Tibial artery (tissue), 4 donors: ENCODE results near the gene L3HYPDH.
A peak's percentile ranks its signal among the peaks of the same experiment; 100 is the strongest.

Source experiments
- DNase-seq, 2 donors: peaks; one replicate each; pipeline ENCODE4 v3.0.0-alpha.2; 2019
- H3K27ac ChIP-seq, 2 donors: fragments of 200-600 bp; sonication (generic) in 1 of 2; 1 replicate in 1 of 2; 2 replicates in 1 of 2; pipeline ENCODE4 v1.5.1; 2018 to 2019; ENCODE audit warnings: mild to moderate bottlenecking in 1 of 2
- H3K27me3 ChIP-seq, 2 donors: fragments of 200-600 bp; sonication (generic) in 1 of 2; one replicate each; pipeline versions ENCODE4 v1.5.1 to v1.6.0; 2016 to 2019
- H3K36me3 ChIP-seq, 3 donors: fragments of 200-600 bp; sonication (generic) in 2 of 3; one replicate each; pipeline ENCODE4 v1.5.1; 2016 to 2019; ENCODE audit warnings: mild to moderate bottlenecking in 2 of 3
- H3K4me1 ChIP-seq, 4 donors: fragments of 200-600 bp; sonication (generic) in 2 of 4; 1 replicate in 3 of 4; 2 replicates in 1 of 4; pipeline ENCODE4 v1.5.1; 2016 to 2019
- H3K4me3 ChIP-seq, 2 donors: fragments of 200-600 bp; sonication (generic) in 1 of 2; 1 replicate in 1 of 2; 2 replicates in 1 of 2; pipeline ENCODE4 v1.5.1; 2018 to 2019; ENCODE audit warnings: mild to moderate bottlenecking in 2 of 2
- H3K9me3 ChIP-seq, 3 donors: fragments of 200-600 bp; sonication (generic) in 1 of 3; one replicate each; pipeline ENCODE4 v1.5.1; 2016 to 2019
- intact Hi-C: fragments of 100-400 bp; cut with DNase I; formaldehyde crosslinking; loops from one replicate; pipeline ENCODE4 v1.15.0; 2023; ENCODE audit warnings: low total_unique reads
- TF ChIP-seq, protein P1 (sequence below), 2 experiments: fragments of 200-600 bp in 1 of 2; fragments of 450-650 bp in 1 of 2; IDR thresholded peaks; one replicate each; pipeline ENCODE4 v1.5.1; 2017 to 2019; ENCODE audit warnings: antibody characterized with exemption in 2 of 2, mild to moderate bottlenecking in 1 of 2, moderate library complexity in 1 of 2

The L3HYPDH gene

DNA sequence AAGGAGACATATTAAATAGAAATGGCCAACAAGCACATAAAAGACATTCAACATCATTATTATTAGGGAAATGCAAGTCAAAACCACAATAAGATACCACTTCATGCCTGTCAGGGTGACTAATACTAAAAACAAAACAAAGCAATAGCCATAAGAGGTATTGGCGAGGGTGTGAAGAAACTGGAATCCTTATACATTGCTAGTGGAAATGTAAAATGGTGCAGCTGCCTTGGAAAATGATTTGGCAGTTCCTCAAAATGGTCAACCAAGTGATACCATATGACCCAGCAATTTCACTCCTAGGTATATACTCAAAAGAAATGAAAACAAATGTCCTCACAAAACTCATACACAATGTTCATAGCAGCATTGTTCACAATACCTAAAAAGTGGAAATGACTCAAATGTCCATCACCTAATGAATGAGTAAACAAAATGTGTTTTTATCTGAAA is 46.0 kb downstream of the L3HYPDH start:
- no peak for DNase-seq
- TF ChIP-seq, protein P1, sequence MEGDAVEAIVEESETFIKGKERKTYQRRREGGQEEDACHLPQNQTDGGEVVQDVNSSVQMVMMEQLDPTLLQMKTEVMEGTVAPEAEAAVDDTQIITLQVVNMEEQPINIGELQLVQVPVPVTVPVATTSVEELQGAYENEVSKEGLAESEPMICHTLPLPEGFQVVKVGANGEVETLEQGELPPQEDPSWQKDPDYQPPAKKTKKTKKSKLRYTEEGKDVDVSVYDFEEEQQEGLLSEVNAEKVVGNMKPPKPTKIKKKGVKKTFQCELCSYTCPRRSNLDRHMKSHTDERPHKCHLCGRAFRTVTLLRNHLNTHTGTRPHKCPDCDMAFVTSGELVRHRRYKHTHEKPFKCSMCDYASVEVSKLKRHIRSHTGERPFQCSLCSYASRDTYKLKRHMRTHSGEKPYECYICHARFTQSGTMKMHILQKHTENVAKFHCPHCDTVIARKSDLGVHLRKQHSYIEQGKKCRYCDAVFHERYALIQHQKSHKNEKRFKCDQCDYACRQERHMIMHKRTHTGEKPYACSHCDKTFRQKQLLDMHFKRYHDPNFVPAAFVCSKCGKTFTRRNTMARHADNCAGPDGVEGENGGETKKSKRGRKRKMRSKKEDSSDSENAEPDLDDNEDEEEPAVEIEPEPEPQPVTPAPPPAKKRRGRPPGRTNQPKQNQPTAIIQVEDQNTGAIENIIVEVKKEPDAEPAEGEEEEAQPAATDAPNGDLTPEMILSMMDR (IDR thresholded peaks at IDR 0.05), result no peak
- no peaks in the 10 kb centered on the region for H3K27me3 ChIP-seq
- H3K36me3 ChIP-seq, result no peaks in the 10 kb centered on the region
- H3K27ac ChIP-seq, result peak overlapping the region; percentile 63 to 65
- no peaks in the 10 kb centered on the region for H3K9me3 ChIP-seq
- H3K4me1 ChIP-seq, result peaks cover 0 to 64% (median 10%) of the 10 kb centered on the region in 4 donors
- H3K4me3 ChIP-seq, result no peak overlapping the region
- intact Hi-C loops, result no loop called here

DNA sequence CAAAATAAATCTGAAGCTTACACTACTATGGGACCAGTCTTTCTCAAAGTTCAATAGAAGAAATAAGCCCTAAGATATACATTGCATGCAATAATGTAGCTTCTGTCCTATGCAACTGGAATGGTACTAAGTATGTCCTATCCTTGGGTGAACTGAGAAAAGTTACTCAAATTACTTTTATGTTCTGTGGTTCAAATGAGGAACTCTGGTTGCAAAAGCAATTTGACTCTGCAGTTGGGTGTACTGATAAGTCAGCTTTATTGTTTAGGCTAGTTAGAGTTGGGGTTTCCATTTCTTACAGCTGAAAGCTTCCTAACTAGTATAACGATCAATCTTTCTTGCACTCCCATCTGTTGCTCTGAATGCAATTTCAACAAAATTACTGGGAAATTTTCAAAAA is 48.2 kb downstream of the L3HYPDH start:
- Histone ChIP-seq H3K9me3 (no peaks in the 10 kb centered on the region), H3K36me3 (no peaks in the 10 kb centered on the region), H3K27ac (peak overlapping the region; percentile 63), H3K27me3 (no peaks in the 10 kb centered on the region), H3K4me3 (no peak overlapping the region), H3K4me1 (peaks cover 0 to 76% (median 10%) of the 10 kb centered on the region in 4 donors)
- TF ChIP-seq, protein P1 (IDR thresholded peaks at IDR 0.05), result no peak
- DNase-seq, result no peak
- intact Hi-C loops, result no loop called here

DNA sequence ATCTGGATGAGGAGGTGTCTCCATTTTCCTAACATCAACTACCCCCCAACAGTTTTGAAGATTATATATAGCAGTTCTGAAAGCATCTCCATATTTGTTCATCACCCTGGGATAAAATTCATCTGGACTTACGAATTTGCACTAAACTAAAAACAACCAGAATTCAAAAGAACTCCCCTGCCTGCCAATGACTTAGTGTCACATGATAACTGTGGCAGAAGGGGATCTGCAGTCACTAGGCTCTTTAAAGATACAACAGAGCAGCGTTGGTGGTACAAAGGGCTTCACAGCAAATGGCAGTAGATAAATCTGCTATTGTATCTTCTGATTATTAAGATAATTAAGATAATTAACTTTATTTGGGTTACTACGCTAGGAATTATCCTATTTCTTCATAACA is 49.1 kb downstream of the L3HYPDH start:
- Histone ChIP-seq H3K4me1 (peaks cover 0 to 68% (median 10%) of the 10 kb centered on the region in 4 donors), H3K27ac (peak overlapping the region; percentile 63), H3K36me3 (no peaks in the 10 kb centered on the region), H3K4me3 (no peak overlapping the region), H3K27me3 (no peaks in the 10 kb centered on the region), H3K9me3 (no peaks in the 10 kb centered on the region)
- no peak for DNase-seq
- intact Hi-C loops, result no loop called here
- TF ChIP-seq, protein P1 (IDR thresholded peaks at IDR 0.05), result no peak

DNA sequence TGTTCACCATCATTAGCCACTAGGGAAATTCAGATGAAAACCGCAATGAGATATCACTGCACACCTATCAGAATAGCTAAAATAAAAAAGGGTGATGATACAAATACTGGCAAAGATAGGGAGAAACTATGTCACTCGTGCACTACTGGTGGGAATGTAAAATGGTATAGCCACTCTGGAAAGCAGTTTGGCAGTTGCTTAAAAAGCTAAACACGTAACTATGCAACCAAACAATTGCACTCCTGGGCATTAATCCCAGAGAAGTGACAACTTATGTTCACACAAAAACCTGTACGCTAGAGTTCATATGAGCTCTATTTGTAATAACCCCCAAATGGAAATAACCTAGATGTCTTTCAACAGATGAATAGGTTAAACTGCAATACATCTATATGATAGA is 54.4 kb downstream of the L3HYPDH start:
- H3K4me3 ChIP-seq, result no peak overlapping the region
- H3K4me1 ChIP-seq, result peaks cover 0 to 58% (median 15%) of the 10 kb centered on the region in 4 donors
- DNase-seq, result no peak
- TF ChIP-seq, protein P1 (IDR thresholded peaks at IDR 0.05), result no peak
- intact Hi-C loops, result loop anchor here (10.0 kb wide), 1 partner anchor 85 kb away; no protein-coding TSS in a partner anchor
- H3K9me3 ChIP-seq, result no peaks in the 10 kb centered on the region
- no peak overlapping the region for H3K27ac ChIP-seq
- no peaks in the 10 kb centered on the region for H3K36me3 ChIP-seq
- H3K27me3 ChIP-seq, result no peaks in the 10 kb centered on the region

DNA sequence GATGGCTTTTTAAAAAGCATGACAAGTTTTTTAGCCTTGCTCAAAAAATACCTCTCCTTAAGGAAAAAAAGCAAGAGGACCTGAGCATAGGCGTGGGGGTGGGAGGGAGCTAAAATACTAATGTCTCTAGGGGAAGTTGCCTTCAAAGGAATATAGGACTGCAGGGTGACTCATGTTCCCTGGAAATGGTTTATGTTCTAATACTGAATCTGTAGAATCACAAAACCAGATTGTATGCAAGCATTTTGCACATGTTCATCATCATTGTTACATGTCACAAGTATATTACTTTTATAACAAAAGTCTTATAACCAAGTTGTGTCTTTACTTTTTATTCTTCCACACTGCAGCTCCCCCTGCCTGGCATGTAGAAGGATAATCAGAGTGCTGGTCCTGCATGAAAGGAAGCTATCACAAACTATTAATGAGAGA is 55.6 kb downstream of the L3HYPDH start:
- H3K36me3 ChIP-seq, result no peaks in the 10 kb centered on the region
- no peak overlapping the region for H3K4me3 ChIP-seq
- H3K27ac ChIP-seq, result peak overlapping the region; percentile 72
- DNase-seq, result no peak
- peaks cover 0 to 67% (median 23%) of the 10 kb centered on the region in 4 donors for H3K4me1 ChIP-seq
- no peaks in the 10 kb centered on the region for H3K9me3 ChIP-seq
- H3K27me3 ChIP-seq, result no peaks in the 10 kb centered on the region
- intact Hi-C loops, result loop anchor here (10.0 kb wide), 1 partner anchor 84 kb away; no protein-coding TSS in a partner anchor
- TF ChIP-seq, protein P1 (IDR thresholded peaks at IDR 0.05), result peak; percentile 26 to 38
